NCI-H2081 treated with DMSO at 0.1 percent for 48 hours (cell line): ENCODE results near the gene LIN9.

Source experiments
- DNase-seq: peaks from one replicate; lab custom pipeline; 2025; lab: John Stamatoyannopoulos, UW

The LIN9 gene

GRCh38 chr1:226318471-226318870 is 9.5 kb upstream of the LIN9 start:
- no peak for DNase-seq

GRCh38 chr1:226314055-226314454 is 5.1 kb upstream of the LIN9 start:
- DNase-seq: no peak

DNA sequence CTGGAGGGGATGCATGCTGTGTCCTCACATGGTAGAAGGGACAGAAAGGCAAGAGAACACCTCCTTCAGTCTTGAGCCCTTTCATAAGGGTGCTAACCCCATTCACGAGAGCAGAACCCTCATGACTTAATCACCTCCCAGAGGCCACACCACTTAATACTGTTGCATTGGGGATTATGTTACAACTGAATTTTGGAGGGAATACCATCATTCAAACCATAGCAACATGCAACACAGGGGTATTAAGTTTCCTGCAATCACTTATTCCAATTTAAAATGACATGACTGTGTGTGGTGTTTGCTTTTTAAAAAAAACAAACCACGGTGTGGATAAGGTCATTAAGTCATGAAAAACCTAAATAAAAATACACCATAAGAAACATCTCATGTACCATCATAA is 3.1 kb upstream of the LIN9 start:
- DNase-seq: no peak

DNA sequence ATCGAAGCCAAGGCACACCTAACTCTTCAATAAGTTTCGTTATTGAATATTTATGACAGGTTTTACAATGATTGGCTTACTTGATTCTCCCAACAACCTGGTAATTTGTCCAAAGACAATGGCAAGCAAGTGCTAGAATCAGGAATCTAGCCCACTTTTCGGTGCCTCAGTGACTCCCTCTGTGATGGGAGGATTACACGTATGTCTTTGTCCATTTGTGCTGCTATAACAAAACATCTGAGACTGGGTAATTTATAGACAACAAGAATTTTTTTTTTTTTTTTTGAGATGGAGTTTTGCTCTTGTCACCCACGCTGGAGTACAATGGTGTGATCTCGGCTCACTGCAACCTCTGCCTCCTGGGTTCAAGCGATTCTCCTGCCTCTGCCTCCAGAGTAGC is 2.4 kb upstream of the LIN9 start:
- DNase-seq: no peak

DNA sequence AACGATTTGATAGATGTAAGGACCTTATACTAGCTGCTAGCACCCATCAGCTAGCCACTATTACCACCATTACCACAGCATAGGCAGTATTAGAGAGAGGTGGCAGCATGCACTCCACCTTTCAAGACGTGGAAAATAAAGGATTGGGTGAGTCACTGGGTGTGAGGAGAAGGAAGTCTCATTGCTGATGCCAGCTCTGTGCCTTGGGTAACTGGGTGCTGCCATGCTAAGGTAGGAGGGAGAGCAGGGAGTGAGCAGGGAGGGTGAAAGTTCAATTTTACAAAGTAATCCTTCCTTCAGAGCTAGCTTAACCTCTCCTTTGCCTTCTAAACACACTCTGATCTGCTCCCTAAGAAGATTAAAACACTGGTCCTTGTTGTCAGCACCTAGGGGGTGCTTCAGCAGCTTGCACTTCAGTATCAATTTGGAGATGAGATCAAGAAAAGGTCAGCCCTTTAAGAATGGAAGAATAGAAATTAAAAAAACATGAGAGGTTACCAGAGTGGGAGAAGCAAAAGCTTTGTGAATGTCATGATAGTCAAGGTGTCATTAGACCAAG is 1.8 kb upstream of the LIN9 start:
- no peak for DNase-seq

DNA sequence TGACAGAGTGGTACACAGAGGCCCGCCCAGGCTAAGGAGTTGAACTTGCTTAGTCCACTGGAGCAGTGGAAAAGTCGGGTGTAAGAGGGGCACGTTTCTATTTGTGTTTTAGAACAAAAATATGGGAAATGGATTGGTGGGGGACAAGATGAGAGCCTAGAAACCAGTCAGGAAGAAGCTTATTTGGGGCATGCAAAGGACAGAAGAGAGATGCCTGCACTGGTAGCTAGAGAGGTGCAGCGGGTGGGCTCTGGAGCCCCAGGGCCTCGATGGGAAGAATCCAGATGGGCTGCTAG is 1.2 kb upstream of the LIN9 start:
- no peak for DNase-seq

GRCh38 chr1:226309398-226310244 is 657 bp upstream of the LIN9 start:
- DNase-seq: no peak

- no peak for DNase-seq
These were observed 720 bp downstream of the LIN9 start for GRCh38 chr1:226308166-226308722.

DNA sequence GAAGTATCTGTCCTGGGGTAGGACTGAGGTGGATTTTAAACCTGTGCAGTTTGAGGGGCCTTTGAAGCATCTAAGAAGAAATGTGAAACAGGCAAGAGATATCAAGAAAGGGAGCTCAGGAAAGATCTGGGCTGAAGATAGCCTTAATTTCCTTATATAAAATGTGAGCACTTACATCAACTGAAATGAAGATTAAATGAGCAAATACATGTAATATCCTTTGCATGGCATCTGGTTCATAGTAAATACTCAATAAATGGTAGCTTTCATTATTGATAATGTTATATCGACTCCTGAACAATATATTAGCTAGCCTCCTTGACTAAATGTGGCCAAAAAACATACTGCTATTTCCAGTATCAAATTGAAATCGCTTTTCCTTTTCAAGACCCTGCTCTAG is 2.5 kb downstream of the LIN9 start:
- DNase-seq: no peak

GRCh38 chr1:226305184-226305583 is 3.8 kb downstream of the LIN9 start:
- DNase-seq: no peak

- DNase-seq: no peak
These were observed 4.5 kb downstream of the LIN9 start for GRCh38 chr1:226304291-226304955.

DNA sequence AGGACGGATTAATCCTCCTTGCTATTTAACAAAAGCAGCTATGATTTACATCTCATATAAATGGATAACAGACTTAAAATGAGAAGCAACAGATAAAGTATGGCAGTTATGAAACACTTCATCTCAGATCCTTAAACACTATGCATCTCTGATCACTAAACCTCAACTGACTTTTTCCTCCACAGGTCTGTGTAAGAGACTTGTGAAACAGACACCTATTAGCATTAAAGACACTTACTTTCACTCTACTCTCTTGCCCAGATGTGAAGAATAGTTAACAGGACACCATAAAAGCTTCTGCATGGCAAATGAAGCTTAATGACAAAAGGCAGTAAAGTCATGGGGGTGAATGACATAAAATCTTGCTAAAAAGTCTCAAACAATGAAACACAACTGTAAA is 6.2 kb downstream of the LIN9 start:
- DNase-seq: no peak

DNA sequence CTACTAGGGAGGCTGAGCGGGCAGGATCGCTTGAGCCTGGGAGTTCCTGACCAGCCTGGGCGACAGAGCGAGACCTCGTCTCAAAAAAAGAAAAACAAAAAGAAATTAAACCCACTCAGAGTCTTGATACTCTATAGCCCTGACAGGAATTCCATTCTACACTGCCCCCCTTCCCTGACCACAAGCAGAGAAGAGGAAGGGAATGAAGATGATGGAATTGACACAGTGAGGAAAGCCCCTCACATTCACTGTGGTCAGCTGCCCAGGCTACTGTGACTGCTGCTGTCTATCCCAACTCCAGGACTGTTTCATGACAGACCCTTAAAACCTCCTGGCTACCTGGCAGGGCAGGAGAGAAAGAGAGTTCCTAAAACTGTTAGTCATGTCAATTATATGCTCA is 12.1 kb downstream of the LIN9 start:
- no peak for DNase-seq

- no peak for DNase-seq
These were observed 15.4 kb downstream of the LIN9 start for GRCh38 chr1:226293553-226293920.

DNA sequence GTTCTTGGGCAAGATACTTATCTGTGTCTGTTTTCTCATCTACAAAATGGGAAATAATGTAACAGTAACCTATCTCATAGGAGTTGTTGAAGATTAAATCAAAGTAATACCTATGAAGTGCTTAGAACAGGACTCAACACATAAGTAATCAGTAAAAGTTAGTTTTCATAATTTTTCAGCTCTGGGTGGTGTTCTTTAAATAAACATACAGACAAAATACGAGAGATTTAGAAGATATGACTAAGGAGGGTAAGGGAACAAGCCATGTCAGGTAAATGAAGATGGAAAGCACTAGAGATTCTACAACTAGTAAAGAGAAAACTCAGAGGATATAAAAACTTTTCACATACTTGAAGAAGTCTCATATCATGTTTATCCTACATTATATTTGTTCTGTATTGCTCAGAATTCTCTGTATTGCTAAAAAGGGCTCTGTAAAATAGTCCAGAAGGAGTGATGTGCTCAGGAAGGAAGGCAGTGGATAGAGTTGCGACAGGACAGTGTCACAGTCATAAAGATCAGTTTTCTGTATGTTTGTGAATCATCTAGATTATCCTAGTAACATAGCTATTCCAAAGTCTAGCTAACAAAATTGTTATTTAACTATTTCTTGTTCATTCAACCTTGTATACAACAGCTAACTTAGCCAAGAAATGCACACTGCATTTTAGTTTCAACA is 16.0 kb downstream of the LIN9 start:
- DNase-seq: no peak

DNA sequence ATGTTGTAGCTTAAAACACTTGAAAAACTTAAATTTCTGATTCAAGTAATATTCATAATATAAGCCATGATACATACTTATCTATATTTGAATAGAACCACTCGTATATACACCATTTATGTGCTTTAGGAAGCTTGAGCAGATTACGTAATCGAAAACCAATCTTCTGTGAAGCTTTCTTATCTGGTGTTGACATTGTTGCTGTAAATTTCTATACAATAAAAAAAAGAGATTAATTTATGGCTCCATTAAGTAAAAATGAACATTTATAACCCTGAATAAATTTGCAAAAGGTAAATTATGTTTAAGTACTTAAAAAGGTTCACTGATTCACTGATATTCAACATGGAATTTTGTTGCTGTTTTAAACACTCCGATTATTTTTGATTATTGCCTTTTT is 21.4 kb downstream of the LIN9 start:
- DNase-seq: no peak

DNA sequence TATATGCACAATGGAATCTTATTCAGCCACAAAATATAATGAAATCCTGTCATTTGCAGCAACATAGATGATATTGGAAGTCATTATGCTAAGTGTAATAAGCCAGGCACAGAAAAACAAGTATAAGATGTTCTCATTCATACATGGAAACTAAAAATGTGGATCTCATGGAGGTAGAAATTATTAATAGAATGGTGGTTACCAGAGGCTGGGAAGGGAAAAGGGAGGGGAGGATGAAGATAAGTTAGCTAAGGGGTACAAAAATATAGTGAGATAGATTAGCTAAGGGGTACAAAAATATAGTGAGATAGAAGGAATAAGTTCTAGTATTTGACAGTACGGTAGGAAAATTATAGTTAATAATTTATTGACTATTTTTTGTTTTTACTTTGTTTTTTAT is 27.9 kb downstream of the LIN9 start:
- no peak for DNase-seq

GRCh38 chr1:226279498-226279897 is 29.5 kb downstream of the LIN9 start:
- no peak for DNase-seq

DNA sequence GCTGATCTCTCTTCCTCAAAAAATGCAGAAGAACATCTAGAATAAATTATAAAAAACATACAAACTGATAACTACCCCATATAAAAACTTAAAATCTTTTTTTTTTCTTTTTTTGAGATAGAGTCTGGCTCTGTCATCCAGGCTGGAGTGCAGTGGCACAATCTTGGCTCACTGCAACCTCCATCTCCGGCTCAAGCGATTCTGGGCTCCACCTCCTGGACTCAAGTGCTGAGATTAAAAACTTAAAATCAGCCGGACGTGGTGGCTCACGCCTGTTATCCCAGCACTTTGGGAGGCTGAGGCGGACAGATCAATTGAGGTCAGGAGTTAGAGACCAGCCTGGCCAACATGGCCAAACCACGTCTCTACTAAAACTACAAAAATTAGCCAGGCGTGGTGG is 31.1 kb downstream of the LIN9 start:
- DNase-seq: no peak

GRCh38 chr1:226276987-226277386 is 32.0 kb downstream of the LIN9 start:
- DNase-seq: no peak

- DNase-seq: no peak
These were observed 32.8 kb downstream of the LIN9 start for GRCh38 chr1:226276077-226276682.

GRCh38 chr1:226274138-226274537 is 34.8 kb downstream of the LIN9 start:
- no peak for DNase-seq
